Measurements from ENCODE around the gene CERKL. TPM values are rescaled to one million over a fixed set of nuclear protein-coding genes. Genes with fewer than 3 reads are reported as not detected.

Gene CERKL
- total RNA-seq, 1 donor from 2014 or later, result 0.18 TPM

DNA sequence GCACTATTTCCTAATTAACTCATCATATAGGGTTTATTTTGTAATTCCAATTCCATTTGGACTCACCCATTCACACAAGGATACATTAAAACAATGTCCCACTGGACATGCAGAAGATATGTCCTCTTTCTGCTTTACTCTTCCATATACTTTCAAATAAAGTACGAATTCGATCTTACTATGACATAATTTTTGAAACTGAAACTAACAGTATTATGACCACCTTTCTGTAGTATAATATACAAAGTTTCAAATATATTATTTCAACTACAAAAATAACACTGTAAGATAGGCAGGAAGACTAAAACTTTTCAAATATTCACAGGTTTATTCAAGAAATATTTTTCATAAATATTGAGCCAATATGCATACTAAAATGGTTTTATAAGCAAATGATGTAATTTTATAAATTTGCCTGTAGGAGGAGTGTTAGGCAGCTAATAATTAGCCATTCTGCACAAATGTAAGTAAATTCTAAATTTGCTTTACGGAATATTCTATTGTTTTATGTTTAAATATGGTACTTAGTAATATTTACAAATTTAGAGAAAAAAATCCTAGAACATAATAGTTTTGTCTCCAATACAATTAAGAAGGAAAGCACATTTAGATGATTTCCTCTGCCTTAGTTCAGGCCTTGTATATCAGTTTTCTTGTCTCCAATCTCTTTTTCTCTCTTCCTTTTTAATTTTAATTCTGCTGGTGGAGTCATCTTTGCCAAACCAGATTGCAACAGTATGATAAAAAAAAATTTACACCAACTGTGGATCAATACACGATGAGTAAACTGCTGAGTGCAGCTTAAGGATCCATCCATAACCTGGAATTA lies 85.9 kb downstream of the CERKL start:
- Mint-ChIP-seq H3K27ac (no peak overlapping the region), H3K4me1 (no peaks in the 10 kb centered on the region), H3K27me3 (peaks cover 7% of the 10 kb centered on the region), H3K36me3 (ENCODE audit: low read depth) (no peaks in the 10 kb centered on the region), H3K9me3 (no peaks in the 10 kb centered on the region), H3K4me3 (no peak overlapping the region)
- POLR2A ChIA-PET, result no interaction called here
- TF ChIP-seq, protein P1, sequence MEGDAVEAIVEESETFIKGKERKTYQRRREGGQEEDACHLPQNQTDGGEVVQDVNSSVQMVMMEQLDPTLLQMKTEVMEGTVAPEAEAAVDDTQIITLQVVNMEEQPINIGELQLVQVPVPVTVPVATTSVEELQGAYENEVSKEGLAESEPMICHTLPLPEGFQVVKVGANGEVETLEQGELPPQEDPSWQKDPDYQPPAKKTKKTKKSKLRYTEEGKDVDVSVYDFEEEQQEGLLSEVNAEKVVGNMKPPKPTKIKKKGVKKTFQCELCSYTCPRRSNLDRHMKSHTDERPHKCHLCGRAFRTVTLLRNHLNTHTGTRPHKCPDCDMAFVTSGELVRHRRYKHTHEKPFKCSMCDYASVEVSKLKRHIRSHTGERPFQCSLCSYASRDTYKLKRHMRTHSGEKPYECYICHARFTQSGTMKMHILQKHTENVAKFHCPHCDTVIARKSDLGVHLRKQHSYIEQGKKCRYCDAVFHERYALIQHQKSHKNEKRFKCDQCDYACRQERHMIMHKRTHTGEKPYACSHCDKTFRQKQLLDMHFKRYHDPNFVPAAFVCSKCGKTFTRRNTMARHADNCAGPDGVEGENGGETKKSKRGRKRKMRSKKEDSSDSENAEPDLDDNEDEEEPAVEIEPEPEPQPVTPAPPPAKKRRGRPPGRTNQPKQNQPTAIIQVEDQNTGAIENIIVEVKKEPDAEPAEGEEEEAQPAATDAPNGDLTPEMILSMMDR (IDR thresholded peaks at IDR 0.05), result no peak
- ATAC-seq (ENCODE audit: low read depth) (no peak), DNase-seq (no peak)
- CTCF ChIA-PET, result interaction anchor here (1.9 to 6.0 kb wide), 2 partner anchors 88 to 145 kb away, joined by 5 to 82 read pairs; no protein-coding TSS in a partner anchor
- intact Hi-C loops (cut with micrococcal nuclease), result loop anchor here (1.0 to 5.0 kb wide), 3 partner anchors 144 to 506 kb away; no protein-coding TSS in a partner anchor

DNA sequence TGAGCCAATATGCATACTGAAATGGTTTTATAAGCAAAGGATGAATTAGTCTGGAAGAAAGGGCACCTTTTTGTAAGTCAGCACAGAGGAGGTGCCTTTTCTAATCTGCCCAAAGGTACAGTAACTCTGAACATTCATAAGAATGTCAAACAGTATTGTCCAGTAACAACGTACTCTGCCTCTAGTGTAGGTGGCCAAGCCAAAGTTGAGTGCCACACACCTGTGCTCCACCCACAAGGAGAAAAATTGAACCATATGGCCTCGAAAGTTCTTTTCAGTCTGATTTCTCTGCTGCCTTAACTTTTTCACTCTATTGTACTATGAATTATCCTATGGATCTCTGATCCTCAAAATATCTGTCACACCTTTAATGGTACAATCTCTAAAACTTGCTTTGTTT lies 86.8 kb downstream of the CERKL start:
- peaks cover 7% of the 10 kb centered on the region for H3K27me3 Mint-ChIP-seq
- ATAC-seq (ENCODE audit: low read depth) (no peak), DNase-seq (no peak)
- CTCF ChIA-PET, result interaction anchor here (6.0 kb wide), 1 partner anchor 146 kb away, joined by 82 read pairs; no protein-coding TSS in a partner anchor
- no peaks in the 10 kb centered on the region for H3K4me1 Mint-ChIP-seq
- H3K27ac Mint-ChIP-seq, result no peak overlapping the region
- POLR2A ChIA-PET, result no interaction called here
- H3K9me3 Mint-ChIP-seq, result no peaks in the 10 kb centered on the region
- no peak overlapping the region for H3K4me3 Mint-ChIP-seq
- TF ChIP-seq, protein P1 (IDR thresholded peaks at IDR 0.05), result no peak
- H3K36me3 Mint-ChIP-seq (ENCODE audit: low read depth), result no peaks in the 10 kb centered on the region
- intact Hi-C loops (cut with micrococcal nuclease), result loop anchor here (5.0 kb wide), 2 partner anchors 332 to 507 kb away; no protein-coding TSS in a partner anchor

DNA sequence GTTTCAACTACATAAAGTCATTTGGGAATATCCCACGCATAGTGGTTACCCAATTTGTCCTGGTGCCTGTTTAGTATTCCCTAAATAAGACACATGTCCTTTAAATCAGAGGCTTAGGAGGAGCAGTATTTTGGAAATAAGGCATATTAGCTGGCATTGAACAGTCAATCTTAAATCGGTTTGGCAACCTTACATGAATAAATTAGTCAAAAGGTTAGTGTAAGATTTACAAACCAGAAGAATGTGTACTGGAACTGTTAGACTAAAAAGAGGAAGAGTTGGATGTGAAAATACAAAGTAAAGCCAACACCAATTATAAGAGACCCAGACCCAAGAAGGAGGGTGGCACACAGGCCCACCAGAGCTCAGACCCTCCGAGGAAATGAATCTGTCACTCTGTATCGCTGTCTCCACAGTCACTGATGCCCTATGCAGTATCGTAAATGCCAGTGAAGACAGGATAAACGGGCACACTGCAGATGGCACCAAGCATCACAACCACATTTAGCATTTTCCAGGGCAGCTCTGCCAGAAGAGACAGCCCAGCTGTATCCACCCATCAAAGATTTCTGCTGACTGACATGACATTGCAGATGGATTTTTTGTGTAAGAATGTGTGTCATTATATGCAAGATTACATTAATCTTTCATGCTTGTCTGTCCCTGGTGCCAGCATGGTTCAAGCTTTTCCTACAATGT lies 90.4 kb downstream of the CERKL start:
- TF ChIP-seq, protein P1 (IDR thresholded peaks at IDR 0.05), result no peak
- CTCF ChIA-PET, result interaction anchor here (1.0 kb wide), 1 partner anchor 149 kb away, joined by 5 read pairs; no protein-coding TSS in a partner anchor
- H3K4me1 Mint-ChIP-seq, result no peaks in the 10 kb centered on the region
- no peak overlapping the region for H3K4me3 Mint-ChIP-seq
- POLR2A ChIA-PET, result no interaction called here
- DNase-seq (no peak), ATAC-seq (ENCODE audit: low read depth) (no peak)
- H3K9me3 Mint-ChIP-seq, result no peaks in the 10 kb centered on the region
- H3K27ac Mint-ChIP-seq, result no peak overlapping the region
- H3K27me3 Mint-ChIP-seq, result no peaks in the 10 kb centered on the region
- intact Hi-C loops (cut with micrococcal nuclease), result no loop called here
- no peaks in the 10 kb centered on the region for H3K36me3 Mint-ChIP-seq (ENCODE audit: low read depth)

DNA sequence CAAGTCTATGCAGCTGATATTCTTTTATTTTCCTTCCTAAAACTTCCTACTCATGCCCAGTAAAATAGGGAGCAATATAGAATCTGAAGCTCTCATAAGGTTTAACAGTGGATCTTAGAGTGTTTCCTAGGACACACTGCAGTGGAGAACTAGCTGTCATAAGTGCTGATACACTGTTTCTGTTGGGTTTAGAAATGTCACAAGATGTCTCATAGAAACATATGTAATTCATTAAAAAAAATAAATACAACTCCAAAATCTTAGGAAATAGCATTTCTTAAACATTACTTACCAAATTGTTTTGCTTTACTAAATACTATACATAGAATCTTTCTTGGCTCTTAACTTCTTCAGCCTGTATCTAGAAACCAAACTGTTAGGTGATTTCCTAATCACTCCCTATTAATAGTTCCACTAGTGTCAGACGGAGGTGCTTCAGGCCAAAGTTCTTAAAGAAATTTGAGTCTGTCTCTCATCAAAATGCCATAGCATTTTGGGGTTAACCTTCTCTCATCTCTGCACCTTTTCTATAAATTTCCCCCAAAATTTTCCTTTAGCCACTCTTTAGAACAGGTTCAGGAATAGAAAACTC lies 93.7 kb downstream of the CERKL start:
- intact Hi-C loops (cut with micrococcal nuclease), result no loop called here
- DNase-seq (no peak), ATAC-seq (ENCODE audit: low read depth) (no peak)
- Mint-ChIP-seq H3K4me3 (no peak overlapping the region), H3K36me3 (ENCODE audit: low read depth) (no peaks in the 10 kb centered on the region), H3K4me1 (no peaks in the 10 kb centered on the region), H3K27ac (no peak overlapping the region), H3K27me3 (no peaks in the 10 kb centered on the region), H3K9me3 (no peaks in the 10 kb centered on the region)
- ChIA-PET POLR2A (no interaction called here), CTCF (no interaction called here)
- TF ChIP-seq, protein P1 (IDR thresholded peaks at IDR 0.05), result no peak

DNA sequence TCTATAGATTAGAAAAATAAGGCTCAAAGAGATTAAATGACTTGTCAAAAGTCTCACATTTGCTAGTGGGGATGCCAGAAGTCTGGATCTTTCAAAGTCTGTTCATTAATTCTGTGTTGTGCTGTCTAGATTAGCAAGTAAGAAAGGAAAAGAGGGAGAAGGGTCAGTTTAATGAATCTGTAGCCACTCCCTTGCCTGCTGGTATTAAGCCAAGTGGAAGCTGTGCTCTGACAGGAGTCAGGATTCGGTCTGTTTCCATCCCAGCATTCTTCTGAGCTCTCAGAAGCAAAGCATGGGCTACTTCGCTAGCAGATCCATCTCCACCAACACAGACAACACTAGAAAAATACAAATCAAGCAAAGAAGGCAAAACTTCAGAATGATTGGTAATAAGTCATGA lies 98.5 kb downstream of the CERKL start:
- DNase-seq (no peak), ATAC-seq (ENCODE audit: low read depth) (no peak)
- intact Hi-C loops (cut with micrococcal nuclease), result no loop called here
- Mint-ChIP-seq H3K9me3 (no peaks in the 10 kb centered on the region), H3K36me3 (ENCODE audit: low read depth) (no peaks in the 10 kb centered on the region), H3K27me3 (no peaks in the 10 kb centered on the region), H3K4me3 (no peak overlapping the region), H3K4me1 (no peaks in the 10 kb centered on the region), H3K27ac (no peak overlapping the region)
- TF ChIP-seq, protein P1 (IDR thresholded peaks at IDR 0.05), result no peak
- CTCF ChIA-PET, result no interaction called here
- POLR2A ChIA-PET, result no interaction called here
